ENCODE data around the gene CD247.

Gene CD247

GRCh38 chr1:167457936-167458584, 60.3 kb downstream of the CD247 start:
- Mint-ChIP-seq H3K27me3 (ENCODE audit: low read depth, poor library complexity) (peaks cover 5% of the 10 kb centered on the region), H3K36me3 (ENCODE audit: low read depth) (no peaks in the 10 kb centered on the region), H3K9me3 (no peaks in the 10 kb centered on the region), H3K4me1 (peaks cover 25% of the 10 kb centered on the region), H3K27ac (no peak overlapping the region), H3K4me3 (no peak overlapping the region)
- no peak for DNase-seq
- TF ChIP-seq, protein P1, sequence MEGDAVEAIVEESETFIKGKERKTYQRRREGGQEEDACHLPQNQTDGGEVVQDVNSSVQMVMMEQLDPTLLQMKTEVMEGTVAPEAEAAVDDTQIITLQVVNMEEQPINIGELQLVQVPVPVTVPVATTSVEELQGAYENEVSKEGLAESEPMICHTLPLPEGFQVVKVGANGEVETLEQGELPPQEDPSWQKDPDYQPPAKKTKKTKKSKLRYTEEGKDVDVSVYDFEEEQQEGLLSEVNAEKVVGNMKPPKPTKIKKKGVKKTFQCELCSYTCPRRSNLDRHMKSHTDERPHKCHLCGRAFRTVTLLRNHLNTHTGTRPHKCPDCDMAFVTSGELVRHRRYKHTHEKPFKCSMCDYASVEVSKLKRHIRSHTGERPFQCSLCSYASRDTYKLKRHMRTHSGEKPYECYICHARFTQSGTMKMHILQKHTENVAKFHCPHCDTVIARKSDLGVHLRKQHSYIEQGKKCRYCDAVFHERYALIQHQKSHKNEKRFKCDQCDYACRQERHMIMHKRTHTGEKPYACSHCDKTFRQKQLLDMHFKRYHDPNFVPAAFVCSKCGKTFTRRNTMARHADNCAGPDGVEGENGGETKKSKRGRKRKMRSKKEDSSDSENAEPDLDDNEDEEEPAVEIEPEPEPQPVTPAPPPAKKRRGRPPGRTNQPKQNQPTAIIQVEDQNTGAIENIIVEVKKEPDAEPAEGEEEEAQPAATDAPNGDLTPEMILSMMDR (IDR thresholded peaks at IDR 0.05), result no peak

- H3K27ac Mint-ChIP-seq, result no peak overlapping the region
- TF ChIP-seq, protein P1 (IDR thresholded peaks at IDR 0.05), result no peak
- H3K36me3 Mint-ChIP-seq (ENCODE audit: low read depth), result no peaks in the 10 kb centered on the region
- DNase-seq, result no peak
- peaks cover 5% of the 10 kb centered on the region for H3K27me3 Mint-ChIP-seq (ENCODE audit: low read depth, poor library complexity)
- H3K4me3 Mint-ChIP-seq, result peak overlapping the region; percentile 19
- H3K9me3 Mint-ChIP-seq, result no peaks in the 10 kb centered on the region
- peaks cover 29% of the 10 kb centered on the region for H3K4me1 Mint-ChIP-seq
These were observed 61.4 kb downstream of the CD247 start for GRCh38 chr1:167456926-167457325.

DNA sequence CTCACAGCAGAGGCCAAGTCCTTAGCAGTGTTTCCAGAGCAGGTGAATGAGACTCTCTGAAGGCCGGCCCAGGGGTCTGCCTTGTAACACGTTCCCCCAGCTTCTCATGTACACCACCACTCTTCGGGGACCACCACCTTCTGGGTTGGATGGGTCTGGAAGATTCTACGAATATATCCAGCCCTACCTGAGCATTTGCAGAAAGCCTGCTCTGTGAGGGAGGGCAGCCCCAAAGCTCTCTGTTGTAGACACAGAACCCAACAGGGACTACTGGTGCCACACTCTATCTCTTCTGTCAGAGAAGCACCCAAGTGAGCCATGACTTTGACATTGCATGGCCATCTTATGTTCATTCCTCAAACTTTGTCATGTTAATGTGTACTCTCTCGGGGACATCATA, 61.8 kb downstream of the CD247 start:
- Mint-ChIP-seq H3K9me3 (no peaks in the 10 kb centered on the region), H3K27ac (no peak overlapping the region), H3K27me3 (ENCODE audit: low read depth, poor library complexity) (peaks cover 5% of the 10 kb centered on the region), H3K36me3 (ENCODE audit: low read depth) (no peaks in the 10 kb centered on the region), H3K4me3 (peak overlapping the region; percentile 19), H3K4me1 (peaks cover 29% of the 10 kb centered on the region)
- TF ChIP-seq, protein P1 (IDR thresholded peaks at IDR 0.05), result no peak
- DNase-seq, result no peak

DNA sequence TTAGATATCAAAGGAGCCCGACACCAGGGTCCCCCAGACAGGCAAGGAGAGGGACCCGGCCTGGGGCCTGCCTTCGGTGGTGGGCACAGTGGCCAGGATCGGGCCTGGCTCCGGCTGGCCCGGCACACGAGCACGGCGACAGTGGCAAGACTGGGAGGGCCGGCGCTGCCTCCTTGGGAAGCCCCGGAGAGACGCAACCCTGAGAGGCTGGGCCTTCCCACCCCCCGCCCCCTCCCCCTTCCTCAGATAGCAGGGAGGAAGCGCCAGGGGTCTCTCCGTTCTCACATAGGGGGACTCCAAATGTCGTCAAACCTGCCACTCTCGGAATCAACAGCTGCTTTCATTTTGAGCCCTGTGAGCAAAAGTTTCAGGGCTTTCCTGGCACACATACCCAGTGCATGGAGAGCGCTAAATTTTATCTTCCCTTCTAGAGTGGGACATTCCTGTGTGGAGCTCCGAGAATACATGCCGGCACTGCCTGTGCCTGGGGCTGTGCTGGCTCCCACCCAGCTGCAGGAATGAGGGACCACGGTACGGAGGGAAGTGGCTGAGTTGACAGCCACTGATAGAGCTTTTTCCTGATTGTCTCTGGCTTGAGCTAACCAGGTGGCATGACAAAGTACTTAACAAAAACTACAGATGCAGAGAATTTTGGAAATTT, 62.4 kb downstream of the CD247 start:
- Mint-ChIP-seq H3K4me3 (peak overlapping the region; percentile 77), H3K9me3 (no peaks in the 10 kb centered on the region), H3K36me3 (ENCODE audit: low read depth) (no peaks in the 10 kb centered on the region), H3K27me3 (ENCODE audit: low read depth, poor library complexity) (peaks cover 7% of the 10 kb centered on the region), H3K27ac (no peak overlapping the region), H3K4me1 (peaks cover 30% of the 10 kb centered on the region)
- peak; percentile 52 for DNase-seq
- TF ChIP-seq, protein P1 (IDR thresholded peaks at IDR 0.05), result no peak

GRCh38 chr1:167454894-167455785, 63.2 kb downstream of the CD247 start:
- H3K27me3 Mint-ChIP-seq (ENCODE audit: low read depth, poor library complexity), result peaks cover 11% of the 10 kb centered on the region

More at GRCh38 chr1:167454894-167455785, 63.2 kb downstream of the CD247 start:
- DNase-seq, result peak; percentile 77
- TF ChIP-seq, protein P1 (IDR thresholded peaks at IDR 0.05), result no peak
- Mint-ChIP-seq H3K36me3 (ENCODE audit: low read depth) (no peaks in the 10 kb centered on the region), H3K27ac (no peak overlapping the region), H3K4me1 (peaks cover 30% of the 10 kb centered on the region), H3K4me3 (peak overlapping the region; percentile 81), H3K9me3 (no peaks in the 10 kb centered on the region)

Measured in nephron progenitor cell (in vitro differentiated cells).